Measurements from ENCODE around the gene ANKRD10.

The ANKRD10 gene

DNA sequence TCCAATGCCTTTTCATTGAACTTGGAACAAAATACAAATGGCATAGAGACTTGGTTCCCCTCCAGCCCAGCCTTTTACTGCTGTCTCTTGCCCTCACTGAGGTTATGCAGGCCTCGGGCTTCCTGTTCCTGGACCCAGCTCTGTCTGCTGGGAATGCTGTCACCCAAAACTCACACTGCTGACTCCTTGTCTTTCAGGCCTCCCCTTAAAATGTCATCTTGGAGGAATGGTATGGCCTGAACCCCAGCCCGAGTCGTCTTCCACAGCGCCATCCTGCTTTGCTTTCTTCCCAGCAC lies 9.7 kb upstream of the ANKRD10 start:
- no peak for TF ChIP-seq TEAD4 (IDR thresholded peaks at IDR 0.05)
- no peak for TF ChIP-seq CEBPB (IDR thresholded peaks at IDR 0.05)
- TF ChIP-seq EP300 (IDR thresholded peaks at IDR 0.05; ENCODE audit: borderline replicate concordance), result no peak
- no peak for TF ChIP-seq TAF1 (IDR thresholded peaks at IDR 0.05; ENCODE audit: low read depth)
- TF ChIP-seq FOXM1 (IDR thresholded peaks at IDR 0.05; ENCODE audit: borderline replicate concordance, low read depth), result no peak
- no peak for TF ChIP-seq RAD21 (IDR thresholded peaks at IDR 0.05; ENCODE audit: low read depth)
- TF ChIP-seq TCF12 (IDR thresholded peaks at IDR 0.05; ENCODE audit: low read depth), result no peak
- TF ChIP-seq, protein P1, sequence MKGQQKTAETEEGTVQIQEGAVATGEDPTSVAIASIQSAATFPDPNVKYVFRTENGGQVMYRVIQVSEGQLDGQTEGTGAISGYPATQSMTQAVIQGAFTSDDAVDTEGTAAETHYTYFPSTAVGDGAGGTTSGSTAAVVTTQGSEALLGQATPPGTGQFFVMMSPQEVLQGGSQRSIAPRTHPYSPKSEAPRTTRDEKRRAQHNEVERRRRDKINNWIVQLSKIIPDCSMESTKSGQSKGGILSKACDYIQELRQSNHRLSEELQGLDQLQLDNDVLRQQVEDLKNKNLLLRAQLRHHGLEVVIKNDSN (IDR thresholded peaks at IDR 0.05), result no peak
- TF ChIP-seq ZBTB7A (IDR thresholded peaks at IDR 0.05; ENCODE audit: low read depth), result no peak
- TF ChIP-seq, protein P2, sequence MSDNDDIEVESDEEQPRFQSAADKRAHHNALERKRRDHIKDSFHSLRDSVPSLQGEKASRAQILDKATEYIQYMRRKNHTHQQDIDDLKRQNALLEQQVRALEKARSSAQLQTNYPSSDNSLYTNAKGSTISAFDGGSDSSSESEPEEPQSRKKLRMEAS (IDR thresholded peaks at IDR 0.05), result no peak

DNA sequence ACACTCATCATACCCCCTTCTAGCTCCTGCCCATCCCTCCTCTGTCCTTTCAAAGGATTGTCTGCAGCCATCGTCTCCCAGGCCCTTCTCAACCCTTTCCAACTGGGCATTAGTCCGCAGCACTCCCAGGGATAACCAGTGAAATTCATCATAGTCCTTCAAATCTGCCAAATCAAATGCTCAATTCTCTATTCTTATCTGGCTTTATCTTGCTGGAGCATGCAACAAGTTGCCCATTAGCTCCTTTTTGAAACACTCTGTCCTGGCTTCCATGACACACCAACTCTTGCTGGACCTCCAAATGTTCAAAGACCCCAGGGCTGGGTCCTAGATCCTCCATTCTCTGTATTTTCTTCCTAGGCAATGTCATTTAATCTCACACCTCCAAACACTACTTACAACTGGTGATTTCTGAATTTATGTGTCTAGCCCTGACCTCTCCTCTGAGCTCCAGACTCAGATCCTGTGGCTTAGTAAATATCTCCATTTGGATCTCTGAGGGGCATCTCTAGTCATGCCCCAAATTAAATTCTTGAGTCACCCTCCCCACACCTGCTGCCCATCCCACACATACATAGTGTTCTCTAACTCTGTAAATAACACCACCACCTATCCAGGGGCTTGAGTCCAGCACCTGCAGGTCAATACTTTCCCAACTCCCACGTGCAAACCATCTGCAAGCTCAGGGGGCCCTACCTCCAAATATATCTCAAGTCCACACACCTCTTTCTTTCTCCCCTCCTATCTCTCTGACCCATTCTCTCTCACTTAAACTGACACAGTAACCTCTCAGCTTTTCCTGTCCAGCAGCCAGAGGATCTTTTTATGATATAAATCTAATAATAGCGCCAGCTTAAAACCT lies 9.1 kb upstream of the ANKRD10 start:
- no peak for TF ChIP-seq TAF1 (IDR thresholded peaks at IDR 0.05; ENCODE audit: low read depth)
- TF ChIP-seq TCF12 (IDR thresholded peaks at IDR 0.05; ENCODE audit: low read depth), result no peak
- no peak for TF ChIP-seq ZBTB7A (IDR thresholded peaks at IDR 0.05; ENCODE audit: low read depth)
- TF ChIP-seq FOXM1 (IDR thresholded peaks at IDR 0.05; ENCODE audit: borderline replicate concordance, low read depth), result no peak

DNA sequence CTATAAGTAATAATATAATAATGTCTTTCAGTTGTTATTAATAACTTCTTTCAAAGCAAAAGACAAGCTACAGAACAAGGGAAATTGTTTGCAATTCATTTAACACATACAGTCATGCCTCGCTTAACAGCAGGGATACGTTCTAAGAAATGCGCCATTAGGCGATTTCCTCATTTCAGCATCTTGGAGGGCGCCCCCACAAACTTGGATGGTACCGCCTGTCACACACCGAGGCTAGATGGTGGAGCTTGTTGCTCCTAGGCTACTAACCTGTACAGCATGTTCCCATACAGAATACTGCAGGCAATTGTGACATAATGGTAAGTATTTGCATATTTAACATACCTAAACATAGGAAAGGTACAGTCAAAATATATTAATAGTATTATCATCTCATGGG lies 8.2 kb upstream of the ANKRD10 start:
- TF ChIP-seq, protein P2 (IDR thresholded peaks at IDR 0.05), result no peak
- TF ChIP-seq, protein P3, sequence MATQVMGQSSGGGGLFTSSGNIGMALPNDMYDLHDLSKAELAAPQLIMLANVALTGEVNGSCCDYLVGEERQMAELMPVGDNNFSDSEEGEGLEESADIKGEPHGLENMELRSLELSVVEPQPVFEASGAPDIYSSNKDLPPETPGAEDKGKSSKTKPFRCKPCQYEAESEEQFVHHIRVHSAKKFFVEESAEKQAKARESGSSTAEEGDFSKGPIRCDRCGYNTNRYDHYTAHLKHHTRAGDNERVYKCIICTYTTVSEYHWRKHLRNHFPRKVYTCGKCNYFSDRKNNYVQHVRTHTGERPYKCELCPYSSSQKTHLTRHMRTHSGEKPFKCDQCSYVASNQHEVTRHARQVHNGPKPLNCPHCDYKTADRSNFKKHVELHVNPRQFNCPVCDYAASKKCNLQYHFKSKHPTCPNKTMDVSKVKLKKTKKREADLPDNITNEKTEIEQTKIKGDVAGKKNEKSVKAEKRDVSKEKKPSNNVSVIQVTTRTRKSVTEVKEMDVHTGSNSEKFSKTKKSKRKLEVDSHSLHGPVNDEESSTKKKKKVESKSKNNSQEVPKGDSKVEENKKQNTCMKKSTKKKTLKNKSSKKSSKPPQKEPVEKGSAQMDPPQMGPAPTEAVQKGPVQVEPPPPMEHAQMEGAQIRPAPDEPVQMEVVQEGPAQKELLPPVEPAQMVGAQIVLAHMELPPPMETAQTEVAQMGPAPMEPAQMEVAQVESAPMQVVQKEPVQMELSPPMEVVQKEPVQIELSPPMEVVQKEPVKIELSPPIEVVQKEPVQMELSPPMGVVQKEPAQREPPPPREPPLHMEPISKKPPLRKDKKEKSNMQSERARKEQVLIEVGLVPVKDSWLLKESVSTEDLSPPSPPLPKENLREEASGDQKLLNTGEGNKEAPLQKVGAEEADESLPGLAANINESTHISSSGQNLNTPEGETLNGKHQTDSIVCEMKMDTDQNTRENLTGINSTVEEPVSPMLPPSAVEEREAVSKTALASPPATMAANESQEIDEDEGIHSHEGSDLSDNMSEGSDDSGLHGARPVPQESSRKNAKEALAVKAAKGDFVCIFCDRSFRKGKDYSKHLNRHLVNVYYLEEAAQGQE (IDR thresholded peaks at IDR 0.05; ENCODE audit: low read depth), result no peak
- TF ChIP-seq NFIC (IDR thresholded peaks at IDR 0.05) (no peak), CEBPB (IDR thresholded peaks at IDR 0.05) (no peak), TEAD4 (IDR thresholded peaks at IDR 0.05) (no peak), TAF1 (IDR thresholded peaks at IDR 0.05; ENCODE audit: low read depth) (no peak), FOXM1 (IDR thresholded peaks at IDR 0.05; ENCODE audit: borderline replicate concordance, low read depth) (no peak), EGR1 (IDR thresholded peaks at IDR 0.05) (no peak), YY1 (IDR thresholded peaks at IDR 0.05; ENCODE audit: low read depth) (no peak), CREB1 (IDR thresholded peaks at IDR 0.05; ENCODE audit: low read depth) (no peak), ZBTB7A (IDR thresholded peaks at IDR 0.05; ENCODE audit: low read depth) (no peak), EP300 (IDR thresholded peaks at IDR 0.05; ENCODE audit: borderline replicate concordance) (no peak), TCF12 (IDR thresholded peaks at IDR 0.05; ENCODE audit: low read depth) (no peak), RAD21 (IDR thresholded peaks at IDR 0.05; ENCODE audit: low read depth) (no peak)
- TF ChIP-seq, protein P1 (IDR thresholded peaks at IDR 0.05), result no peak

DNA sequence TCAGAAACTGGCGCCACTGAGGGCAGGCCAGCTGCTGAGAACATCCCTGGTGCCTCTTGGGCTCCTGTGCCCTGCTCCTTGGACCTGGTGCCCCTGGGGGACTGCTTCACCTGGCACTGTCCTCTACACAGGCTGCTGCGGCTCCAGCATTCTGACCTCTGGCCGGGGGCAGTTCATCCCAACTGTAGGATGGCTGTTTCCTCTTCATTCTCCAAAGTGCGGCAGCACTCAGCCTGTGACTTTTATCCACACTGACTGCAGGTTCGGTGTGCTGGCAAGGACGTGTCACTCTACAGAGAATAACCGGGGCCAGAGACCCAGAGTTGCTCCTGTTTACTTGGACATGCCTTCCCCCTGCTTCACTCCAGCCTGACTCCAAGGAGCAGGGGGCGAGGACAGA lies 7.6 kb upstream of the ANKRD10 start:
- TF ChIP-seq YY1 (IDR thresholded peaks at IDR 0.05; ENCODE audit: low read depth) (no peak), RAD21 (IDR thresholded peaks at IDR 0.05; ENCODE audit: low read depth) (no peak), TAF1 (IDR thresholded peaks at IDR 0.05; ENCODE audit: low read depth) (no peak), EP300 (IDR thresholded peaks at IDR 0.05; ENCODE audit: borderline replicate concordance) (no peak), CREB1 (IDR thresholded peaks at IDR 0.05; ENCODE audit: low read depth) (no peak), TCF12 (IDR thresholded peaks at IDR 0.05; ENCODE audit: low read depth) (no peak), EGR1 (IDR thresholded peaks at IDR 0.05) (no peak), NFIC (IDR thresholded peaks at IDR 0.05) (no peak), FOXM1 (IDR thresholded peaks at IDR 0.05; ENCODE audit: borderline replicate concordance, low read depth) (no peak), TEAD4 (IDR thresholded peaks at IDR 0.05) (no peak), CEBPB (IDR thresholded peaks at IDR 0.05) (no peak), ZBTB7A (IDR thresholded peaks at IDR 0.05; ENCODE audit: low read depth) (no peak)
- TF ChIP-seq, protein P3 (IDR thresholded peaks at IDR 0.05; ENCODE audit: low read depth), result no peak
- TF ChIP-seq, protein P1 (IDR thresholded peaks at IDR 0.05), result no peak
- TF ChIP-seq, protein P2 (IDR thresholded peaks at IDR 0.05), result no peak

DNA sequence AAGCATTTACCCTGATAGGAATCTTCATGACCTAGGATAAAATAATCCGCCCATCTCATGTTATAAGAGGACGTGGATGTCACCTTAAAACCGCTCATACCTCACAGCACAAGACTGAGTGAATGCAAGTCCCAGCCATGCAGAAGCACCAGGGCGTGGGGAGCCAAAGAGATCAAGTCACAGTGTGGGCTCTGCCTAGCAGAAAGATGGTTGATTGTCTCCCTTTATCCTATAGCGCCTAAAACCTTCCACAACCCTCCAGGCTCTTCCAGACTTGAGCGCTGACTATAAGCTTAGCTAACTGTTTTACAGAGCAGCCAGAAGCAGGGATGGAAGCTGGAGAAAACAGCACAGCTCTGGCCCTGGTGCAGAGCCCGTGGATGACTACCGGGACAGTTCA lies 6.8 kb upstream of the ANKRD10 start:
- TF ChIP-seq TEAD4 (IDR thresholded peaks at IDR 0.05) (no peak), FOXM1 (IDR thresholded peaks at IDR 0.05; ENCODE audit: borderline replicate concordance, low read depth) (no peak), CREB1 (IDR thresholded peaks at IDR 0.05; ENCODE audit: low read depth) (no peak), CEBPB (IDR thresholded peaks at IDR 0.05) (no peak), EGR1 (IDR thresholded peaks at IDR 0.05) (no peak), ZBTB7A (IDR thresholded peaks at IDR 0.05; ENCODE audit: low read depth) (no peak), YY1 (IDR thresholded peaks at IDR 0.05; ENCODE audit: low read depth) (no peak), TCF12 (IDR thresholded peaks at IDR 0.05; ENCODE audit: low read depth) (no peak), EP300 (IDR thresholded peaks at IDR 0.05; ENCODE audit: borderline replicate concordance) (no peak), NFIC (IDR thresholded peaks at IDR 0.05) (no peak), TAF1 (IDR thresholded peaks at IDR 0.05; ENCODE audit: low read depth) (no peak), RAD21 (IDR thresholded peaks at IDR 0.05; ENCODE audit: low read depth) (no peak)
- TF ChIP-seq, protein P3 (IDR thresholded peaks at IDR 0.05; ENCODE audit: low read depth), result no peak
- TF ChIP-seq, protein P2 (IDR thresholded peaks at IDR 0.05), result no peak
- TF ChIP-seq, protein P1 (IDR thresholded peaks at IDR 0.05), result no peak
